ENCODE measurements around the gene AKR1C2.

GRCh38 chr10:5036511-5036910 lies 32.9 kb upstream of the AKR1C2 start:
- no peak for TF ChIP-seq POLR2A (IDR thresholded peaks at IDR 0.05; ENCODE audit: borderline replicate concordance, extremely low read depth, insufficient read depth, insufficient read length)
- no peak for TF ChIP-seq CTCF (IDR thresholded peaks at IDR 0.05 in 2 of 3, conservative IDR thresholded peaks at IDR 0.05 in 1 of 3; ENCODE audit: borderline replicate concordance in 1 of 3, insufficient read depth in 1 of 3, low read depth in 2 of 3, low read length in 2 of 3)
- no peak for TF ChIP-seq SIN3A (IDR thresholded peaks at IDR 0.05; ENCODE audit: low read depth)
- TF ChIP-seq POLR2AphosphoS5 (IDR thresholded peaks at IDR 0.05; ENCODE audit: low read depth, low read length) = no peak
- TF ChIP-seq ZBTB33 (IDR thresholded peaks at IDR 0.05; ENCODE audit: extremely low read depth, insufficient replicate concordance, low read length) = no peak
- no peak for TF ChIP-seq JUND (IDR thresholded peaks at IDR 0.05)
- TF ChIP-seq REST (IDR thresholded peaks at IDR 0.05; ENCODE audit: low read depth) = no peak
- TF ChIP-seq YY1 (IDR thresholded peaks at IDR 0.05; ENCODE audit: extremely low read depth, insufficient replicate concordance, low read depth, low read length) = no peak
- TF ChIP-seq CEBPB (IDR thresholded peaks at IDR 0.05; ENCODE audit: low read depth) = no peak
- no peak for TF ChIP-seq RAD21 (IDR thresholded peaks at IDR 0.05; ENCODE audit: low read depth)

All from HCT116 (cell line).